C4-2B (cell line): ENCODE results near the gene AFG3L2.
A peak's percentile ranks its signal among the peaks of the same experiment; 100 is the strongest.

Experiments used
- H3K27ac ChIP-seq: fragments of 450-650 bp; 2 replicates; pipeline ENCODE4 v1.5.1; 2017
- CTCF ChIP-seq: fragments of 450-650 bp; conservative IDR thresholded peaks from 2 replicates; pipeline ENCODE4 v1.5.1; 2017; ENCODE audit warnings: mild to moderate bottlenecking
- ZFX ChIP-seq: fragments of 450-650 bp; IDR thresholded peaks from 2 replicates; pipeline ENCODE4 v1.6.1; 2017

The AFG3L2 gene

GRCh38 chr18:12417687-12418086 lies 40.7 kb upstream of the AFG3L2 start:
- H3K27ac ChIP-seq: no peak overlapping the region
- no peak for TF ChIP-seq CTCF
- no peak for TF ChIP-seq ZFX

GRCh38 chr18:12416098-12416729 lies 39.2 kb upstream of the AFG3L2 start:
- TF ChIP-seq CTCF: no peak
- TF ChIP-seq ZFX: no peak
- no peak overlapping the region for H3K27ac ChIP-seq

GRCh38 chr18:12411456-12411855 lies 34.4 kb upstream of the AFG3L2 start:
- H3K27ac ChIP-seq: no peak overlapping the region

GRCh38 chr18:12410747-12411146 lies 33.7 kb upstream of the AFG3L2 start:
- H3K27ac ChIP-seq: peak overlapping the region; percentile 38

More at GRCh38 chr18:12411456-12411855, 34.4 kb upstream of the AFG3L2 start:
- no peak for TF ChIP-seq CTCF
- TF ChIP-seq ZFX: no peak

GRCh38 chr18:12410081-12410481 lies 33.1 kb upstream of the AFG3L2 start:
- peak overlapping the region; percentile 38 for H3K27ac ChIP-seq

GRCh38 chr18:12409469-12409868 lies 32.4 kb upstream of the AFG3L2 start:
- TF ChIP-seq CTCF (no peak), ZFX (no peak)
- no peak overlapping the region for H3K27ac ChIP-seq

More at GRCh38 chr18:12410081-12410481, 33.1 kb upstream of the AFG3L2 start:
- TF ChIP-seq ZFX: no peak
- no peak for TF ChIP-seq CTCF

- H3K27ac ChIP-seq: peak overlapping the region; percentile 85
- peak; percentile 91 for TF ChIP-seq ZFX
- TF ChIP-seq CTCF: no peak
Measured at GRCh38 chr18:12408247-12408869, 31.3 kb upstream of the AFG3L2 start.
